NOMO-1 treated with dmso at 0.1 percent for 144 hours (cell line): ENCODE results near the gene UST.
"Not testable (repeated sequence)": the region's sequence is repeated elsewhere in the genome, so short reads cannot be mapped to it uniquely, and the experiment has no call there.

Experiments used
- DNase-seq: peaks from one replicate; lab custom pipeline; 2025; ENCODE audit not compliant: unreplicated experiment; lab: John Stamatoyannopoulos, UW

The UST gene

GRCh38 chr6:148735989-148736388 is 10.8 kb upstream of the UST start:
- DNase-seq: peak; percentile 48

GRCh38 chr6:148736774-148737412 is 9.9 kb upstream of the UST start:
- DNase-seq: no peak

- no peak for DNase-seq
Measured at GRCh38 chr6:148737806-148738205, 9.0 kb upstream of the UST start.

GRCh38 chr6:148738946-148739821 is 7.6 kb upstream of the UST start:
- no peak for DNase-seq

- DNase-seq: no peak
Measured at GRCh38 chr6:148739822-148740128, 7.1 kb upstream of the UST start.

- no peak for DNase-seq
Measured at GRCh38 chr6:148743476-148743875, 3.4 kb upstream of the UST start.

- no peak for DNase-seq
Measured at GRCh38 chr6:148745926-148746325, 904 bp upstream of the UST start.

- no peak for DNase-seq
Measured at GRCh38 chr6:148747145-148747470, 278 bp downstream of the UST start.

- DNase-seq: no peak
Measured at GRCh38 chr6:148747471-148748165, 788 bp downstream of the UST start.

GRCh38 chr6:148749674-148750073 is 2.8 kb downstream of the UST start:
- no peak for DNase-seq

GRCh38 chr6:148750838-148751792 is 4.3 kb downstream of the UST start:
- DNase-seq: no peak

GRCh38 chr6:148751793-148752170 is 5.0 kb downstream of the UST start:
- DNase-seq: no peak

- DNase-seq: not testable (repeated sequence)
Measured at GRCh38 chr6:148755379-148755778, 8.5 kb downstream of the UST start.

- DNase-seq: peak; percentile 31
Measured at GRCh38 chr6:148757944-148758480, 11.2 kb downstream of the UST start.

GRCh38 chr6:148758492-148758891 is 11.7 kb downstream of the UST start:
- peak; percentile 86 for DNase-seq

- DNase-seq: no peak
Measured at GRCh38 chr6:148760258-148760534, 13.4 kb downstream of the UST start.

GRCh38 chr6:148760568-148761526 is 14.0 kb downstream of the UST start:
- no peak for DNase-seq

GRCh38 chr6:148761527-148762011 is 14.7 kb downstream of the UST start:
- peak; percentile 23 for DNase-seq

GRCh38 chr6:148762231-148762630 is 15.4 kb downstream of the UST start:
- DNase-seq: no peak
